HepG2 (cell line): Measurements from ENCODE around the gene SF1. TPM values are rescaled to one million over a fixed set of nuclear protein-coding genes. Genes with fewer than 3 reads are reported as not detected.

Source experiments
- FOXA1 ChIP-seq, 2 experiments: fragments of 450-650 bp in 1 of 2; sonication (generic) in 1 of 2; formaldehyde crosslinking in 1 of 2; IDR thresholded peaks; 2 replicates each; pipeline versions ENCODE4 v1.4.0 to v1.6.1; 2016 to 2020; ENCODE audit warnings: missing genetic modification reagents in 1 of 2
- HOXA3 ChIP-seq: sonication (generic); formaldehyde crosslinking; IDR thresholded peaks from 2 replicates; pipeline ENCODE4 v1.5.0; 2020; ENCODE audit warnings: missing genetic modification reagents
- KAT2B ChIP-seq: fragments of 150-350 bp; IDR thresholded peaks from 2 replicates; pipeline ENCODE4 v1.6.1; 2014; ENCODE audit warnings: low read depth, low read length, borderline replicate concordance
- KDM6A ChIP-seq: IDR thresholded peaks from 2 replicates; pipeline ENCODE4 v1.6.1; 2016; ENCODE audit warnings: low read depth
- KMT2B ChIP-seq: IDR thresholded peaks from 2 replicates; pipeline ENCODE4 v1.6.1; 2016; ENCODE audit warnings: missing genetic modification reagents, missing compliant biosample characterization
- PCBP1 ChIP-seq: fragments of 200-400 bp; formaldehyde crosslinking; IDR thresholded peaks from 2 replicates; pipeline ENCODE4 v1.6.1; 2017; ENCODE audit warnings: mild to moderate bottlenecking, low read depth, low read length, borderline replicate concordance
- PITX1 ChIP-seq: sonication (generic); formaldehyde crosslinking; IDR thresholded peaks from 2 replicates; pipeline ENCODE4 v1.5.1; 2020; ENCODE audit warnings: mild to moderate bottlenecking, missing genetic modification reagents
- SMAD9 ChIP-seq: sonication (generic); formaldehyde crosslinking; IDR thresholded peaks from 2 replicates; pipeline ENCODE4 v1.5.1; 2020; ENCODE audit warnings: mild to moderate bottlenecking, missing genetic modification reagents
- SMC3 ChIP-seq: IDR thresholded peaks from 2 replicates; pipeline ENCODE4 v1.6.1; 2011; ENCODE audit warnings: low read length, improper control_type of control experiment
- STAG1 ChIP-seq: sonication (generic); formaldehyde crosslinking; IDR thresholded peaks from 2 replicates; pipeline ENCODE4 v1.4.0; 2020; ENCODE audit warnings: missing genetic modification reagents
- TP53 ChIP-seq: sonication (generic); formaldehyde crosslinking; conservative IDR thresholded peaks from 2 replicates; pipeline ENCODE4 v1.4.0; 2020; ENCODE audit warnings: missing genetic modification reagents
- ZFX ChIP-seq: sonication (generic); formaldehyde crosslinking; IDR thresholded peaks from 2 replicates; pipeline ENCODE4 v1.4.0; 2020; ENCODE audit warnings: mild to moderate bottlenecking, low read depth, missing genetic modification reagents, moderate library complexity
- ZMYM3 ChIP-seq: sonication (generic); formaldehyde crosslinking; IDR thresholded peaks from 2 replicates; pipeline ENCODE4 v1.5.1; 2020; ENCODE audit warnings: mild to moderate bottlenecking, missing genetic modification reagents
- ZNF30 ChIP-seq: sonication (generic); formaldehyde crosslinking; IDR thresholded peaks from 2 replicates; pipeline ENCODE4 v1.5.0; 2020; ENCODE audit warnings: mild to moderate bottlenecking, missing genetic modification reagents
- ZNF33A ChIP-seq: sonication (generic); formaldehyde crosslinking; IDR thresholded peaks from 2 replicates; pipeline ENCODE4 v1.5.1; 2020; ENCODE audit warnings: missing genetic modification reagents, mild to moderate bottlenecking, moderate library complexity, borderline replicate concordance
- ZNF446 ChIP-seq: sonication (generic); formaldehyde crosslinking; IDR thresholded peaks from 2 replicates; pipeline ENCODE4 v1.5.0; 2020; ENCODE audit warnings: mild to moderate bottlenecking, missing genetic modification reagents
- ZNF761 ChIP-seq: sonication (generic); formaldehyde crosslinking; conservative IDR thresholded peaks from 2 replicates; pipeline ENCODE4 v1.4.0; 2020; ENCODE audit warnings: mild to moderate bottlenecking, missing genetic modification reagents
- ZNF883 ChIP-seq: sonication (generic); formaldehyde crosslinking; IDR thresholded peaks from 2 replicates; pipeline ENCODE4 v1.5.1; 2020; ENCODE audit warnings: mild to moderate bottlenecking, missing genetic modification reagents; ENCODE audit errors: not compliant biosample characterization
- polyA plus RNA-seq, 8 experiments: library from polyadenylated mRNA; depleted of rRNA in 3 of 8; stranded (reverse) in 7 of 8; unstranded in 1 of 8; fragments of >200 nt; fragmentation: Illumina TruSeq in 4 of 8; extraction: Trizol in 4 of 8; gene quantifications; 2 replicates each; pipeline versions ENCODE4 v1.2.1 to v1.2.3, GENCODE V29; 2011 to 2016; ENCODE audit warnings: low read depth in 4 of 8, missing spikeins in 1 of 8, mixed read lengths in 1 of 8; ENCODE audit not compliant: insufficient read depth in 1 of 8
- total RNA-seq, 5 experiments: library from RNA; depleted of rRNA; stranded (reverse); fragments of >200 nt; fragmentation: Illumina TruSeq; extraction: Trizol; gene quantifications; 2 replicates each; pipeline ENCODE4 v1.2.3, GENCODE V29; 2016; ENCODE audit warnings: low read depth in 1 of 5
- TF ChIP-seq, protein P1 (sequence below): IDR thresholded peaks from 2 replicates; pipeline ENCODE4 v1.6.1; 2018; ENCODE audit warnings: missing genetic modification reagents, mild to moderate bottlenecking, missing compliant biosample characterization
- TF ChIP-seq, protein P2 (sequence below): sonication (generic); formaldehyde crosslinking; IDR thresholded peaks from 2 replicates; pipeline ENCODE4 v1.8.0; 2023; ENCODE audit warnings: mild to moderate bottlenecking, missing genetic modification reagents
- TF ChIP-seq, protein P3 (sequence below): sonication (generic); formaldehyde crosslinking; IDR thresholded peaks from 2 replicates; pipeline ENCODE4 v1.5.1; 2020; ENCODE audit warnings: mild to moderate bottlenecking, moderate library complexity, missing genetic modification reagents
- TF ChIP-seq, protein P4 (sequence below): sonication (generic); formaldehyde crosslinking; IDR thresholded peaks from 2 replicates; pipeline ENCODE4 v1.5.1; 2020; ENCODE audit warnings: mild to moderate bottlenecking, missing genetic modification reagents, moderate library complexity

Gene SF1
- total and polyA plus RNA-seq, 2 of the 13 experiments (the other 11 are each of a cell fraction or from before 2014, with no cell fraction given) = 55.5 to 70.4 TPM

DNA sequence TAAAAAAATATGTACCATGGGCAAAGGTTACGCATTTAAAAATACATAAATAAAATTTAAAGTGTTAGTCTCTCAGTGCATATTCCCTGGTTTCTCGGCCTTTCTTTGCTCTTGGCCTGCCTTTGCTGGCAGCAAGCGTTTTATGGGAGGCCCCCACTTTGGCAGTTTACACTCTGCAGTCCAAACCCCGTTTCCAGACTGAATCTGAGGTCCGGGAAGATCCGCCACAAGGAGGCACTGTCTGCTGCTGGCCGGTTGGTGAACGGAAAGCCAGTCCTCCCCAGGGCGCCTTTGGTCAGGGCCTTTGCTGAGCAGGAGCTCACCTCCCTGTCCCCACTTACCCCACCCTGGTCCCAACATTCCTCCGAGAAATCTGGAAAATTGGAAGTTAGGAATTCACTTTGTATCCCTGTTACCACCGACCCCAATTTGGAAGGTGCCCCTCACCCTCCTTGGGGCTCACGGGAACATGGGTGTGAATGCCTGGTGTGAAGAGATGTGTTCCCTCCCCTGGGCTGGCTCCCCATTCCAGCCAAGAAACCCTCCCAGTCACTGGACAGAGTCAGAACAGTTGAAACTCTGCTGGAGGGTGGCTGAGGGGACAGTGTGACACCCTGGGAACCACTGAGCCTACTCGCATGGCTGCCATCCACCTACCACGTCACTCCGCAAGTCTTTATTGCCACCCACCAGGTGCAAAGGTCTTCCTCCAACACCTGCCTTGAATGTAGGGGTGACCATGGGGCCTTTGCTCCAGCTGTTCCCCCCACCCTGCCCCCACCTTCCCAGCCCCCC lies 9.4 kb upstream of the SF1 start (continued):
- peak; percentile 49 for TF ChIP-seq ZNF883 (CRISPR knock-in tag)
- TF ChIP-seq SMC3 = peak; percentile 68
- no peak for TF ChIP-seq ZNF761
- TF ChIP-seq ZFX (CRISPR knock-in tag) = peak; percentile 31; the same call in 1 of the 2 replicates
- TF ChIP-seq ZNF30 (CRISPR knock-in tag) = no peak
- no peak for TF ChIP-seq ZNF446
- TF ChIP-seq KAT2B = no peak
- TF ChIP-seq, protein P1, sequence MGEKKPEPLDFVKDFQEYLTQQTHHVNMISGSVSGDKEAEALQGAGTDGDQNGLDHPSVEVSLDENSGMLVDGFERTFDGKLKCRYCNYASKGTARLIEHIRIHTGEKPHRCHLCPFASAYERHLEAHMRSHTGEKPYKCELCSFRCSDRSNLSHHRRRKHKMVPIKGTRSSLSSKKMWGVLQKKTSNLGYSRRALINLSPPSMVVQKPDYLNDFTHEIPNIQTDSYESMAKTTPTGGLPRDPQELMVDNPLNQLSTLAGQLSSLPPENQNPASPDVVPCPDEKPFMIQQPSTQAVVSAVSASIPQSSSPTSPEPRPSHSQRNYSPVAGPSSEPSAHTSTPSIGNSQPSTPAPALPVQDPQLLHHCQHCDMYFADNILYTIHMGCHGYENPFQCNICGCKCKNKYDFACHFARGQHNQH (CRISPR knock-in tag) = 0 out of 2 replicates have a peak, but pooled peaks have one; percentile 31
- no peak for TF ChIP-seq KDM6A (CRISPR knock-in tag)
- 0 out of 2 replicates have a peak, but pooled peaks have one; percentile 19 for TF ChIP-seq SMAD9 (CRISPR knock-in tag)
- no peak for TF ChIP-seq ZNF33A (CRISPR knock-in tag)
- 0 out of 2 replicates have a peak, but pooled peaks have one; percentile 31 for TF ChIP-seq ZMYM3 (CRISPR knock-in tag)
- TF ChIP-seq, protein P2, sequence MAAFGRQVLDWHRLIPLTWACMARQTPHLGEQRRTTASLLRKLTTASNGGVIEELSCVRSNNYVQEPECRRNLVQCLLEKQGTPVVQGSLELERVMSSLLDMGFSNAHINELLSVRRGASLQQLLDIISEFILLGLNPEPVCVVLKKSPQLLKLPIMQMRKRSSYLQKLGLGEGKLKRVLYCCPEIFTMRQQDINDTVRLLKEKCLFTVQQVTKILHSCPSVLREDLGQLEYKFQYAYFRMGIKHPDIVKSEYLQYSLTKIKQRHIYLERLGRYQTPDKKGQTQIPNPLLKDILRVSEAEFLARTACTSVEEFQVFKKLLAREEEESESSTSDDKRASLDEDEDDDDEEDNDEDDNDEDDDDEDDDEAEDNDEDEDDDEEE (CRISPR knock-in tag) = no peak
- TF ChIP-seq FOXA1 (IDR thresholded peaks at IDR 0.05) = no peak
- no peak for TF ChIP-seq FOXA1 (CRISPR knock-in tag; IDR thresholded peaks at IDR 0.05)
- TF ChIP-seq TP53 (CRISPR knock-in tag) = 0 out of 2 replicates have a peak, but pooled peaks have one; percentile 51
- TF ChIP-seq, protein P3, sequence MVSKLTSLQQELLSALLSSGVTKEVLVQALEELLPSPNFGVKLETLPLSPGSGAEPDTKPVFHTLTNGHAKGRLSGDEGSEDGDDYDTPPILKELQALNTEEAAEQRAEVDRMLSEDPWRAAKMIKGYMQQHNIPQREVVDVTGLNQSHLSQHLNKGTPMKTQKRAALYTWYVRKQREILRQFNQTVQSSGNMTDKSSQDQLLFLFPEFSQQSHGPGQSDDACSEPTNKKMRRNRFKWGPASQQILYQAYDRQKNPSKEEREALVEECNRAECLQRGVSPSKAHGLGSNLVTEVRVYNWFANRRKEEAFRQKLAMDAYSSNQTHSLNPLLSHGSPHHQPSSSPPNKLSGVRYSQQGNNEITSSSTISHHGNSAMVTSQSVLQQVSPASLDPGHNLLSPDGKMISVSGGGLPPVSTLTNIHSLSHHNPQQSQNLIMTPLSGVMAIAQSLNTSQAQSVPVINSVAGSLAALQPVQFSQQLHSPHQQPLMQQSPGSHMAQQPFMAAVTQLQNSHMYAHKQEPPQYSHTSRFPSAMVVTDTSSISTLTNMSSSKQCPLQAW (CRISPR knock-in tag) = peak; percentile 56; the same call in 1 of the 2 replicates
- TF ChIP-seq, protein P4, sequence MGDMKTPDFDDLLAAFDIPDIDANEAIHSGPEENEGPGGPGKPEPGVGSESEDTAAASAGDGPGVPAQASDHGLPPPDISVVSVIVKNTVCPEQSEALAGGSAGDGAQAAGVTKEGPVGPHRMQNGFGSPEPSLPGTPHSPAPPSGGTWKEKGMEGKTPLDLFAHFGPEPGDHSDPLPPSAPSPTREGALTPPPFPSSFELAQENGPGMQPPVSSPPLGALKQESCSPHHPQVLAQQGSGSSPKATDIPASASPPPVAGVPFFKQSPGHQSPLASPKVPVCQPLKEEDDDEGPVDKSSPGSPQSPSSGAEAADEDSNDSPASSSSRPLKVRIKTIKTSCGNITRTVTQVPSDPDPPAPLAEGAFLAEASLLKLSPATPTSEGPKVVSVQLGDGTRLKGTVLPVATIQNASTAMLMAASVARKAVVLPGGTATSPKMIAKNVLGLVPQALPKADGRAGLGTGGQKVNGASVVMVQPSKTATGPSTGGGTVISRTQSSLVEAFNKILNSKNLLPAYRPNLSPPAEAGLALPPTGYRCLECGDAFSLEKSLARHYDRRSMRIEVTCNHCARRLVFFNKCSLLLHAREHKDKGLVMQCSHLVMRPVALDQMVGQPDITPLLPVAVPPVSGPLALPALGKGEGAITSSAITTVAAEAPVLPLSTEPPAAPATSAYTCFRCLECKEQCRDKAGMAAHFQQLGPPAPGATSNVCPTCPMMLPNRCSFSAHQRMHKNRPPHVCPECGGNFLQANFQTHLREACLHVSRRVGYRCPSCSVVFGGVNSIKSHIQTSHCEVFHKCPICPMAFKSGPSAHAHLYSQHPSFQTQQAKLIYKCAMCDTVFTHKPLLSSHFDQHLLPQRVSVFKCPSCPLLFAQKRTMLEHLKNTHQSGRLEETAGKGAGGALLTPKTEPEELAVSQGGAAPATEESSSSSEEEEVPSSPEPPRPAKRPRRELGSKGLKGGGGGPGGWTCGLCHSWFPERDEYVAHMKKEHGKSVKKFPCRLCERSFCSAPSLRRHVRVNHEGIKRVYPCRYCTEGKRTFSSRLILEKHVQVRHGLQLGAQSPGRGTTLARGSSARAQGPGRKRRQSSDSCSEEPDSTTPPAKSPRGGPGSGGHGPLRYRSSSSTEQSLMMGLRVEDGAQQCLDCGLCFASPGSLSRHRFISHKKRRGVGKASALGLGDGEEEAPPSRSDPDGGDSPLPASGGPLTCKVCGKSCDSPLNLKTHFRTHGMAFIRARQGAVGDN (CRISPR knock-in tag) = 0 out of 2 replicates have a peak, but pooled peaks have one; percentile 27
- 0 out of 2 replicates have a peak, but pooled peaks have one; percentile 51 for TF ChIP-seq PCBP1
- 0 out of 2 replicates have a peak, but pooled peaks have one; percentile 26 for TF ChIP-seq HOXA3 (CRISPR knock-in tag)
- peak; percentile 86 for TF ChIP-seq STAG1 (CRISPR knock-in tag)
- TF ChIP-seq KMT2B (CRISPR knock-in tag) = no peak
- TF ChIP-seq PITX1 = 0 out of 2 replicates have a peak, but pooled peaks have one; percentile 29
